ENCODE data around the gene SNX20.

Gene SNX20

DNA sequence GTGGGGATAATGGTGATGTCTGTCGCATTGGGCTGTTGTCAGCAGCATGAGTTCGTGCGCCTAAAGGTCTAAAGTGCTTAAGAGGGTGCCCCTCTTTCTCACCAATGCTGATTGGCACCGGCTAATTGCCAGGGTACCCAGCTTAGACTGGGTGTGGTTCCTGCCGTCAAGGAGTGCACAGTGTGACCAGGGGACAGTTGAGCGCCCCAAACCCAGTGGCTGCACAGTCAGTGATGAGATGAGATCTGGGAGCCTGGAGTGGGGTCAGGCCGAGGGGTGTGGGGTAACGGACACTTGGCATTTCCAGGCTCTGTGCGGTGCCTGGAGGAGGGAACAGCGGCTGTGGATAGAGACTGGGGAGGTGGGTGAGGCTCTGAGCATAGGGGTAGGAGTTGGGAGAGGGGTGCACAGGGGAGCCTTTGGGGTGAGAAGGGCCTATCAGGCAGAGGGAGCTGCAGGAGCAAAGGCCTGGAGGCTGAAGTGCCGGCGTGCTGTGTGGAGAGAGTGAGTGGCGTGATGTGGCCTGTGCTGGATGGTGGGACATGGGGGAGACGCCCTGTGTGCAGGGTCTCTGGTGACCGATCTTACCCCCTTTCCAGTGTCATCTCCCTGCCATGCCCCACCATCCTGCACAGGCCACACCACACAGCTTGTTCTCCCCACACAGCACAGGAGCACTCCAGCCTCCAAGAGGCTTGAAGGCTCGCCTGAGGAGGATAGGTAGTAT, 58.3 kb downstream of the SNX20 start:
- H3K4me3 ChIP-seq (ENCODE audit: low read depth, low read length), result no peak overlapping the region
- TF ChIP-seq, protein P1, sequence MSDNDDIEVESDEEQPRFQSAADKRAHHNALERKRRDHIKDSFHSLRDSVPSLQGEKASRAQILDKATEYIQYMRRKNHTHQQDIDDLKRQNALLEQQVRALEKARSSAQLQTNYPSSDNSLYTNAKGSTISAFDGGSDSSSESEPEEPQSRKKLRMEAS (IDR thresholded peaks at IDR 0.05; ENCODE audit: low read depth, low read length), result no peak
- TF ChIP-seq MYC (IDR thresholded peaks at IDR 0.05; ENCODE audit: low read depth, low read length) (no peak), CTCF (IDR thresholded peaks at IDR 0.05; ENCODE audit: low read depth, low read length) (no peak), POLR2A (IDR thresholded peaks at IDR 0.05; ENCODE audit: extremely low read depth, insufficient read length) (no peak)

DNA sequence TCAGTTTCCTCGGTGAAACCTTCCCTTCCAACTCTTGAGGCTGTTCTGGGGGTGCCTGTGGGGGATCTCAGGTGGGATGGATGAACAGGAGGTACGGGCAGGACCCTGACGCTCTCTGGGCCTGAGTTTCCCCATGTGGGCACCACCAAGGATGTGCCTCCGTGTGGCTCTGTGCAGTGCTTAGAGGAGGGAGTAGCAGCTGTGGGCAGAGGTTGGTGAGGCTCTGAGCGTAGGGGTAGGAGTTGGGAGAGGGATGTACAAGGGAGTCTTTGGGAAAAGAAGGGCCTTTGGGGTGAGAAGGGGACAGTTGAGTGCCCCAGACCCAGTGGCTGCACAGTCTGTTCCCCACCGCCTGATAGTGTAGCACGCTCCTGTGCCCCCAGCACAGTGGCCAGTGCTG, 59.1 kb downstream of the SNX20 start:
- no peak overlapping the region for H3K4me3 ChIP-seq (ENCODE audit: low read depth, low read length)
- TF ChIP-seq POLR2A (IDR thresholded peaks at IDR 0.05; ENCODE audit: extremely low read depth, insufficient read length) (no peak), MYC (IDR thresholded peaks at IDR 0.05; ENCODE audit: low read depth, low read length) (no peak), CTCF (IDR thresholded peaks at IDR 0.05; ENCODE audit: low read depth, low read length) (no peak)
- TF ChIP-seq, protein P1 (IDR thresholded peaks at IDR 0.05; ENCODE audit: low read depth, low read length), result no peak
- no peak for DNase-seq (ENCODE audit: low read depth)

More for the DNA sequence above, 58.3 kb downstream of the SNX20 start:
- DNase-seq (ENCODE audit: low read depth), result no peak

All from NB4 (cell line).